Brain microvascular endothelial cell (primary cell): ENCODE data around the gene NPC1.
"Not testable (repeated sequence)": the region's sequence is repeated elsewhere in the genome, so short reads cannot be mapped to it uniquely, and the experiment has no call there.

Source experiments
- DNase-seq: peaks from one replicate; pipeline ENCODE4 v3.0.0-alpha.2; 2020
- H3K27ac ChIP-seq: fragments of 250-450 bp; sonication (Bioruptor Pico); 2 replicates; pipeline ENCODE4 v1.5.1; 2020; ENCODE audit warnings: mild to moderate bottlenecking, moderate library complexity
- H3K27me3 ChIP-seq: fragments of 250-450 bp; sonication (Bioruptor Pico); replicated peaks from 2 replicates; pipeline ENCODE4 v1.5.1; 2020; ENCODE audit warnings: mild to moderate bottlenecking
- H3K36me3 ChIP-seq: fragments of 250-450 bp; sonication (Bioruptor Pico); replicated peaks from 2 replicates; pipeline ENCODE4 v1.5.1; 2020; ENCODE audit warnings: mild to moderate bottlenecking
- H3K4me3 ChIP-seq: 2 replicates; pipeline ENCODE4 v1.5.1; 2011; ENCODE audit warnings: low read depth, mild to moderate bottlenecking, control low read depth, low read length, moderate library complexity
- in situ Hi-C: cut with HindIII; loops from 2 replicates; pipeline ENCODE4 v1.10.0; 2017; ENCODE audit warnings: low sequenced_read_pairs, low pct_ligation_motif_present
- TF ChIP-seq, protein P1 (sequence below): IDR thresholded peaks from 2 replicates; pipeline ENCODE4 v1.5.1; 2011; ENCODE audit warnings: low read depth, mild to moderate bottlenecking, moderate library complexity, low read length, control low read depth, inconsistent platforms; ENCODE audit errors: missing control alignments

Gene NPC1

DNA sequence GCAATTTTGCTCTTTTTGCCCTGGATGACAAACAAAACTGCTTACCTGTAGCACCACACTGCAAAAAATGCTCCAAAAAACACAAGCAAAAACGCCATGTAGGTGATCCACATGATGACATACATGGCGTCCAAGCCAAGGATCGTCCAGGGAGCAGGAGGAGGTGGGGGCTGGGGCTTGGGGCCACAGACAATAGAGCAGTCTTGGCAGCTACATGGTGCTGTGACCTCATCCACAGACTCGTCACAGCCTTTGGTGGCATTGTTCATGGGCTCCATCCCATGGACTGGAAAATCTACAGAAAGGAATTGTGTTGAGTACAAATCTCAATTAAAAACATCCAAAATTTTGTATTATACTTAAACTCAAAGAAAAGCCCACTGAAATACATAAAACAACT is 26.1 kb downstream of the NPC1 start:
- H3K36me3 ChIP-seq = peaks cover 43% of the 10 kb centered on the region
- in situ Hi-C loops = no loop called here

DNA sequence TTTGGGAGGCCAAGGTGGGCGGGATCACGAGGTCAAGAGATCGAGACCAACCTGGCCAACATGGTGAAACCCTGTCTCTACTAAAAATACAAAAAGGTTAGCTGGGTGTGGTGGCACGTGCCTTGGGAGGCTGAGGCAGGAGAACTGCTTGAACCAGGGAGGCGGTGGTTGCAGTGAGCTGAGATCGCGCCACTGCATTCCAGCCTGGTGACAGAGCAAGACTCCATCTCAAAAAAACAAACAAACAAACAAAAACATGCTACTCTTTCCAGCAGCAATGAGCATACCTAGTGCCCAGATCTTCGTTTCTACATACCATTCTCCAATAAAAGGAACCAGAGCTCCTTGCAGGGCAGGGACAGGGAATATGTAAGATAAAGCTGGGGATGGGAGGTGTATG is 28.8 kb downstream of the NPC1 start:
- H3K4me3 ChIP-seq, in situ Hi-C loops, DNase-seq, H3K27me3 ChIP-seq, H3K27ac ChIP-seq: not testable (repeated sequence)
- peaks cover 63% of the 10 kb centered on the region for H3K36me3 ChIP-seq

More for the DNA sequence above, 26.1 kb downstream of the NPC1 start:
- TF ChIP-seq, protein P1, sequence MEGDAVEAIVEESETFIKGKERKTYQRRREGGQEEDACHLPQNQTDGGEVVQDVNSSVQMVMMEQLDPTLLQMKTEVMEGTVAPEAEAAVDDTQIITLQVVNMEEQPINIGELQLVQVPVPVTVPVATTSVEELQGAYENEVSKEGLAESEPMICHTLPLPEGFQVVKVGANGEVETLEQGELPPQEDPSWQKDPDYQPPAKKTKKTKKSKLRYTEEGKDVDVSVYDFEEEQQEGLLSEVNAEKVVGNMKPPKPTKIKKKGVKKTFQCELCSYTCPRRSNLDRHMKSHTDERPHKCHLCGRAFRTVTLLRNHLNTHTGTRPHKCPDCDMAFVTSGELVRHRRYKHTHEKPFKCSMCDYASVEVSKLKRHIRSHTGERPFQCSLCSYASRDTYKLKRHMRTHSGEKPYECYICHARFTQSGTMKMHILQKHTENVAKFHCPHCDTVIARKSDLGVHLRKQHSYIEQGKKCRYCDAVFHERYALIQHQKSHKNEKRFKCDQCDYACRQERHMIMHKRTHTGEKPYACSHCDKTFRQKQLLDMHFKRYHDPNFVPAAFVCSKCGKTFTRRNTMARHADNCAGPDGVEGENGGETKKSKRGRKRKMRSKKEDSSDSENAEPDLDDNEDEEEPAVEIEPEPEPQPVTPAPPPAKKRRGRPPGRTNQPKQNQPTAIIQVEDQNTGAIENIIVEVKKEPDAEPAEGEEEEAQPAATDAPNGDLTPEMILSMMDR = no peak
- no peak for DNase-seq
- H3K27ac ChIP-seq = no peak overlapping the region
- H3K4me3 ChIP-seq = no peak overlapping the region
- H3K27me3 ChIP-seq = no peaks in the 10 kb centered on the region

DNA sequence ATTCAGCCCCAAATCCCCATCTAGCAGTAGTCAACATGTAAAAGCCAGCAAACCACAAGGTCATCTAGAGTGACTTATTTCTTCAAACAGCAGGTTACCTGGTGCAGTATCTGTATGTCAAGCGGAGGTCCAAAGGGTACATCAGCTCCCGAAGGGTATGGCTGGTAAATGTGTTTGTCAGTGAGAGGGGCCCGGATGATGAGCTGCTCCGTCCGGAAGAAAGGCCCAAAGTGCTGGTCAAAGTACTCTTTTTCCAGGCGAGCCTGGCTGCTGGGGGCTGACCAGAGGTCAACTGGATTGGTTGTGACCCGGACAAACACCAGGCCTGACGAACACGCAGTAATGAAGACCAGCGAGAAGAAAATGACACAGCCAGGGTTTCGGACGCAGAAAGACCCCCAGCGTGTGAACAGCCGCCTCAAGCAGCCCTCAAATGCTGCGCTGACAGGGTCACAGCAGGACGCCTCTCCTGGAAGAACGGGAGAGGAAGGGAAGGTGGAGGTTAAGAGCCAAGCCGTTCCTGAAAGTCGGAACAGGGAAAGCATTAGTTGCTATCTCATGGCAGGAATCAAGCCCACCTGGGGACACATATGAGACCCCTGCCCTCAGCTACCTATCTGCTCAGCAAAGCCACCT is 30.0 kb downstream of the NPC1 start:
- no peak overlapping the region for H3K27ac ChIP-seq
- TF ChIP-seq, protein P1 = no peak
- in situ Hi-C loops = no loop called here
- no peak for DNase-seq
- no peaks in the 10 kb centered on the region for H3K27me3 ChIP-seq
- H3K36me3 ChIP-seq = peaks cover 68% of the 10 kb centered on the region
- H3K4me3 ChIP-seq = no peak overlapping the region

DNA sequence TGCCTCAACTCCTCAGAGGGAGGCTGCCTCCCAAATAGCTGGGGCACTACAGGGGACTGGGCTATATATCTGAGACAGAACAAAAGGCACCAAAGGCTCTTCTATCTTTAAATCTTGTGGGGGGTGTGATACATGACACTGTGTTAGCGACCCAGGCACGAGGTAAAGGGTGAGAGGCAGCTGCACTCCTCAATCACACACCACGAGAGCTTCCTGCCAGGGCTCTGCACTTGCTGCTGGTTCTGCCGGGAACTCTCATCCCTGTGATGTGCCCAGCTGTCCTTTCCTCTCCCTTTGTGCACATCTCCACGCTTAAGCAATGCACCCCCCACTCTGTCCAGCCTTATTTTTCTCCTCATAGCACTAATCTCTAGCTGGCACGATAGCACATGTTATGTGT is 32.4 kb downstream of the NPC1 start:
- no peak for DNase-seq
- H3K4me3 ChIP-seq = no peak overlapping the region
- TF ChIP-seq, protein P1 = no peak
- in situ Hi-C loops = no loop called here
- peaks cover 63% of the 10 kb centered on the region for H3K36me3 ChIP-seq
- no peaks in the 10 kb centered on the region for H3K27me3 ChIP-seq
- no peak overlapping the region for H3K27ac ChIP-seq

DNA sequence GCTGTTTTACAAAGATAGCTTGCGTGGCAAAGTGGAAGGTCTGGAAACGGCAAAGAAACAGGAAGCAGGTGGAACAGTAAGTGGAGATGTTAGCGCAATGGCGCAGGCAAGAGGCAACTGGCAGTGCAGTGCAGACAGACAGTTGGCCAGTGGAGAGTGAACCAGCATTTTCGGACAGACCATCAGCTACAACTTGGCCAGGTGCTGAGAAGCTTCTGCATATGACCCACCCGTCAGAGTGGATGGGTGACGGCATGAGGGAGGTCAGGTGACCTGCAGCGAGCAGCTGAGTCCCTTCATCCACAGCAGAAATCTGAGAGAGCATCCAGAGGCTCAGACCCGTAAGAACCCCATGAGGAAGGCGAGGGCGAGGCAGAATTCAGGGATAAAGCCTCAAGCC is 33.8 kb downstream of the NPC1 start:
- TF ChIP-seq, protein P1 = no peak
- Histone ChIP-seq H3K27me3 (no peaks in the 10 kb centered on the region), H3K36me3 (peaks cover 60% of the 10 kb centered on the region), H3K27ac (no peak overlapping the region), H3K4me3 (no peak overlapping the region)
- DNase-seq = no peak
- in situ Hi-C loops = no loop called here

DNA sequence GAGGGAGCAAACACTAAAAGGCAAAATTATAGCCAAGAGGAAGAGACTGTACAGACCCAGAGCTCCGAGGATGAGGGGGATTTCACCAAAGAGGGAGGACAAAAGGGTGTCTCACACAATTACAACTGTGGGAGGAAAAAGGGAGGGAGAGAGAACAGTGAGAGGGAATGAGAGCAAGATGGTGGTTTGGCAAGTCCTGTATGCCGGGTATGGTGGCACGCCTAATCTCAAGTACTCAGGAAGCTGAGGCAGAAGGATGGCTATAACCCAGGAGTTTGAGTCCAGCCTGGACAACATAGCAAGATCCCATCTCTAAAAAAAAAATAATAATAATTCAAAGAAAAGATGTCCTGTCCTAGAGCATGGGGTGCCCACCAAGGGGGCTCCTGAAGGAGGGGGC is 34.3 kb downstream of the NPC1 start:
- Histone ChIP-seq H3K27ac (no peak overlapping the region), H3K36me3 (peaks cover 56% of the 10 kb centered on the region), H3K4me3 (no peak overlapping the region), H3K27me3 (no peaks in the 10 kb centered on the region)
- in situ Hi-C loops = no loop called here
- no peak for DNase-seq
- TF ChIP-seq, protein P1 = no peak
